Fibroblast of skin of scalp (primary cell): ENCODE data around the gene SLC25A28. TPM values are rescaled to one million over a fixed set of nuclear protein-coding genes. Genes with fewer than 3 reads are reported as not detected.

ENCODE experiments used
- DNase-seq: peaks from one replicate; pipeline ENCODE4 v3.0.0-alpha.2; 2013
- polyA plus RNA-seq, 2 experiments: library from polyadenylated mRNA; unstranded; fragments of 120-200 nt; gene quantifications; one replicate each; pipeline ENCODE4 v1.2.1, GENCODE V29; 2013; ENCODE audit not compliant: insufficient read length in 2 of 2

SLC25A28 gene
- 23.6 TPM for polyA plus RNA-seq (2013, experiment 1 of 2; ENCODE audit: insufficient read length)
- 22.7 TPM for polyA plus RNA-seq (2013, experiment 2 of 2; ENCODE audit: insufficient read length)

- peak; percentile 100 for DNase-seq
Measured at GRCh38 chr10:99619851-99620710, at the start of gene SLC25A28. TSS of gene SLC25A28 (minus strand) at chr10:99620439. CDS start at chr10:99620335, 104 bp downstream.

GRCh38 chr10:99667108-99667751 is 47.0 kb upstream of the SLC25A28 start:
- DNase-seq, result peak; percentile 75

GRCh38 chr10:99665304-99665703 is 45.1 kb upstream of the SLC25A28 start:
- no peak for DNase-seq

- DNase-seq, result peak; percentile 70
Measured at GRCh38 chr10:99661377-99661763, 41.1 kb upstream of the SLC25A28 start.

- peak; percentile 4 for DNase-seq
Measured at GRCh38 chr10:99660662-99661376, 40.6 kb upstream of the SLC25A28 start.

- DNase-seq, result no peak
Measured at GRCh38 chr10:99659868-99660366, 39.7 kb upstream of the SLC25A28 start.

- DNase-seq, result peak; percentile 95
Measured at GRCh38 chr10:99659031-99659867, 39.0 kb upstream of the SLC25A28 start, which contains the start of gene ENTPD7. TSS of gene ENTPD7 (plus strand) at chr10:99659509. CDS start at chr10:99659957, 448 bp downstream.

GRCh38 chr10:99658622-99659030 is 38.4 kb upstream of the SLC25A28 start:
- DNase-seq, result peak; percentile 11

- DNase-seq, result no peak
Measured at GRCh38 chr10:99656199-99657064, 36.2 kb upstream of the SLC25A28 start.

- DNase-seq, result no peak
Measured at GRCh38 chr10:99654390-99655175, 34.3 kb upstream of the SLC25A28 start.

GRCh38 chr10:99652800-99653390 is 32.7 kb upstream of the SLC25A28 start:
- DNase-seq, result no peak

- DNase-seq, result no peak
Measured at GRCh38 chr10:99648717-99649116, 28.5 kb upstream of the SLC25A28 start.

GRCh38 chr10:99647601-99648151 is 27.4 kb upstream of the SLC25A28 start:
- DNase-seq, result no peak

- DNase-seq, result no peak
Measured at GRCh38 chr10:99633832-99634231, 13.6 kb upstream of the SLC25A28 start.

- DNase-seq, result no peak
Measured at GRCh38 chr10:99631496-99631895, 11.3 kb upstream of the SLC25A28 start.

GRCh38 chr10:99630991-99631390 is 10.8 kb upstream of the SLC25A28 start:
- DNase-seq, result no peak

- peak; percentile 49 for DNase-seq
Measured at GRCh38 chr10:99630433-99630832, 10.2 kb upstream of the SLC25A28 start.

GRCh38 chr10:99629625-99629978 is 9.4 kb upstream of the SLC25A28 start:
- DNase-seq, result no peak
